GM23248 (cell line): ENCODE results near the gene OSBPL6. TPM values are rescaled to one million over a fixed set of nuclear protein-coding genes. Genes with fewer than 3 reads are reported as not detected.

Source experiments
- DNase-seq: peaks from one replicate; pipeline ENCODE4 v3.0.0-alpha.2; 2015
- H2AFZ ChIP-seq: fragments of 200-600 bp; sonication (generic); 2 replicates; pipeline ENCODE4 v1.6.1; 2016; ENCODE audit warnings: antibody characterized with exemption
- H3F3A ChIP-seq: fragments of 200-600 bp; sonication (generic); 2 replicates; pipeline ENCODE4 v1.6.1; 2016; ENCODE audit warnings: mild to moderate bottlenecking, antibody characterized with exemption, mixed run types; ENCODE audit not compliant: insufficient read depth
- H3K27ac ChIP-seq: fragments of 200-600 bp; sonication (generic); 2 replicates; pipeline ENCODE4 v1.5.1; 2016; ENCODE audit warnings: mild to moderate bottlenecking
- H3K27me3 ChIP-seq: fragments of 200-600 bp; sonication (generic); replicated peaks from 2 replicates; pipeline ENCODE4 v1.6.1; 2016; ENCODE audit warnings: mild to moderate bottlenecking; ENCODE audit not compliant: insufficient read depth
- H3K36me3 ChIP-seq: fragments of 200-600 bp; sonication (generic); 2 replicates; pipeline ENCODE4 v1.6.1; 2016; ENCODE audit warnings: low read depth, mild to moderate bottlenecking
- H3K4me1 ChIP-seq: fragments of 200-600 bp; sonication (generic); 2 replicates; pipeline ENCODE4 v1.6.1; 2016; ENCODE audit warnings: mild to moderate bottlenecking; ENCODE audit not compliant: insufficient read depth
- H3K4me2 ChIP-seq: fragments of 200-600 bp; sonication (generic); one replicate; pipeline ENCODE4 v1.6.1; 2016; ENCODE audit warnings: mild to moderate bottlenecking; ENCODE audit not compliant: unreplicated experiment
- H3K4me3 ChIP-seq: fragments of 200-600 bp; sonication (generic); 2 replicates; pipeline ENCODE4 v1.5.1; 2016; ENCODE audit warnings: mild to moderate bottlenecking
- H3K79me2 ChIP-seq: fragments of 200-600 bp; sonication (generic); 2 replicates; pipeline ENCODE4 v1.6.1; 2016; ENCODE audit warnings: mild to moderate bottlenecking; ENCODE audit not compliant: insufficient read depth
- H3K9ac ChIP-seq: fragments of 200-600 bp; sonication (generic); 2 replicates; pipeline ENCODE4 v1.6.1; 2016; ENCODE audit warnings: mild to moderate bottlenecking
- H3K9me2 ChIP-seq: fragments of 200-600 bp; sonication (generic); 2 replicates; pipeline ENCODE4 v1.6.1; 2016; ENCODE audit warnings: mixed run types, mild to moderate bottlenecking, moderate library complexity; ENCODE audit not compliant: insufficient read depth
- H3K9me3 ChIP-seq: fragments of 200-600 bp; sonication (generic); one replicate; pipeline ENCODE4 v1.6.1; 2017; ENCODE audit warnings: low read depth
- H4K20me1 ChIP-seq: fragments of 200-600 bp; sonication (generic); 2 replicates; pipeline ENCODE4 v1.6.0; 2016; ENCODE audit not compliant: insufficient read depth
- EZH2 ChIP-seq: fragments of 200-600 bp; sonication (generic); IDR thresholded peaks from 2 replicates; pipeline ENCODE4 v1.6.1; 2018; ENCODE audit warnings: antibody characterized with exemption, mild to moderate bottlenecking; ENCODE audit not compliant: insufficient read depth, poor library complexity, severe bottlenecking
- EZH2phosphoT487 ChIP-seq: fragments of 200-600 bp; sonication (generic); IDR thresholded peaks from 2 replicates; pipeline ENCODE4 v1.6.1; 2018; ENCODE audit warnings: antibody characterized with exemption, moderate library complexity, mild to moderate bottlenecking, low read depth; ENCODE audit not compliant: insufficient read depth
- WGBS, 2 experiments: methylation state at CpG; one replicate each; pipeline ENCODE4 v1.1.6; 2015 to 2017; ENCODE audit warnings: low lambda C conversion rate in 2 of 2, low coverage in 1 of 2; ENCODE audit errors: missing lambda C conversion rate in 2 of 2; 5-methylcytosine and 5-hydroxymethylcytosine counted together
- in situ Hi-C: fragments of 300-500 bp; cut with MboI; formaldehyde crosslinking; loops from 2 replicates; pipeline ENCODE4 v1.15.0; 2020
- polyA plus RNA-seq: library from polyadenylated mRNA; unstranded; fragments of >200 nt; fragmentation: Nextera tagmentation; extraction: Ambion mirVana; gene quantifications from 2 replicates; pipeline ENCODE4 v1.2.1, GENCODE V29; 2016
- total RNA-seq: library from RNA; depleted of rRNA; stranded (reverse); fragments of >200 nt; shearing (Covaris generic); gene quantifications from 2 replicates; pipeline ENCODE4 v1.2.3, GENCODE V29; 2014

The OSBPL6 gene
- total and polyA plus RNA-seq, 2 experiments from 2014 or later: 6.3 to 11.8 TPM

- WGBS, 2 experiments: 85 to 89% methylated on average over 4 of the region's 4 CpGs
- in situ Hi-C loops: no loop called here
- Histone ChIP-seq H3K79me2 (no peaks in the 10 kb centered on the region), H3F3A (peaks cover 20% of the 10 kb centered on the region; the same call in 1 of the 2 replicates), H2AFZ (no peak overlapping the region), H3K9ac (no peak overlapping the region), H3K4me2 (no peak overlapping the region), H3K27me3 (no peaks in the 10 kb centered on the region), H3K4me1 (peaks cover 32% of the 10 kb centered on the region), H3K36me3 (no peaks in the 10 kb centered on the region), H3K9me2 (no peaks in the 10 kb centered on the region), H4K20me1 (no peaks in the 10 kb centered on the region), H3K27ac (no peak overlapping the region), H3K4me3 (no peak overlapping the region), H3K9me3 (no peaks in the 10 kb centered on the region)
- no peak for DNase-seq
- no peak for TF ChIP-seq EZH2
- TF ChIP-seq EZH2phosphoT487: no peak
Measured at GRCh38 chr2:178230396-178230795, 36.1 kb downstream of the OSBPL6 start.

GRCh38 chr2:178233428-178233827 lies 39.1 kb downstream of the OSBPL6 start:
- no peak overlapping the region for H2AFZ ChIP-seq
- in situ Hi-C loops: no loop called here
- H4K20me1 ChIP-seq: no peaks in the 10 kb centered on the region
- no peaks in the 10 kb centered on the region for H3K9me2 ChIP-seq
- H3K79me2 ChIP-seq: no peaks in the 10 kb centered on the region
- peaks cover 33% of the 10 kb centered on the region for H3K4me1 ChIP-seq
- no peak overlapping the region for H3K4me2 ChIP-seq
- WGBS, 2 experiments: 33 to 37% methylated on average over 3 of the region's 3 CpGs
- no peak overlapping the region for H3K4me3 ChIP-seq
- no peaks in the 10 kb centered on the region for H3K9me3 ChIP-seq
- H3K27ac ChIP-seq: no peak overlapping the region
- peak; percentile 55 for DNase-seq
- H3K36me3 ChIP-seq: no peaks in the 10 kb centered on the region
- TF ChIP-seq EZH2 (no peak), EZH2phosphoT487 (no peak)
- H3K27me3 ChIP-seq: no peaks in the 10 kb centered on the region
- H3F3A ChIP-seq: peaks cover 36% of the 10 kb centered on the region; the same call in 1 of the 2 replicates
- no peak overlapping the region for H3K9ac ChIP-seq

- Histone ChIP-seq H3K9me3 (no peaks in the 10 kb centered on the region), H3K27ac (peak overlapping the region; percentile 48; the same call in 1 of the 2 replicates), H3K4me3 (no peak overlapping the region), H3F3A (peaks cover 42% of the 10 kb centered on the region; the same call in 1 of the 2 replicates), H3K4me2 (no peak overlapping the region), H3K27me3 (no peaks in the 10 kb centered on the region), H3K9ac (no peak overlapping the region), H3K36me3 (no peaks in the 10 kb centered on the region), H3K9me2 (no peaks in the 10 kb centered on the region), H3K79me2 (no peaks in the 10 kb centered on the region), H3K4me1 (peaks cover 37% of the 10 kb centered on the region), H4K20me1 (no peaks in the 10 kb centered on the region), H2AFZ (no peak overlapping the region)
- peak; percentile 72 for DNase-seq
- in situ Hi-C loops: no loop called here
- 84 to 89% methylated on average over 1 of the region's 1 CpG for WGBS, 2 experiments
- TF ChIP-seq EZH2phosphoT487 (no peak), EZH2 (no peak)
Measured at GRCh38 chr2:178234648-178235047, 40.3 kb downstream of the OSBPL6 start.

- no peak overlapping the region; the same call in none of the 2 replicates for H3K27ac ChIP-seq
Measured at GRCh38 chr2:178237488-178238153, 43.3 kb downstream of the OSBPL6 start.

More at GRCh38 chr2:178237488-178238153, 43.3 kb downstream of the OSBPL6 start:
- peaks cover 47% of the 10 kb centered on the region for H3K4me1 ChIP-seq
- peak overlapping the region; percentile 7; the same call in 1 of the 2 replicates for H3K4me3 ChIP-seq
- no peaks in the 10 kb centered on the region for H4K20me1 ChIP-seq
- H3K4me2 ChIP-seq: peak overlapping the region; percentile 80
- no peaks in the 10 kb centered on the region for H3K36me3 ChIP-seq
- H3K27me3 ChIP-seq: no peaks in the 10 kb centered on the region
- TF ChIP-seq EZH2 (no peak), EZH2phosphoT487 (no peak)
- no peaks in the 10 kb centered on the region for H3K9me2 ChIP-seq
- 96 to 100% methylated on average over 1 of the region's 1 CpG for WGBS, 2 experiments
- peaks cover 52% of the 10 kb centered on the region for H3F3A ChIP-seq
- 0 out of 2 replicates have a peak, but pooled peaks cover 5% of the 10 kb centered on the region for H3K79me2 ChIP-seq
- H2AFZ ChIP-seq: 0 out of 2 replicates have a peak overlapping the region, but pooled peaks have one; percentile 28
- H3K9ac ChIP-seq: no peak overlapping the region
- H3K9me3 ChIP-seq: no peaks in the 10 kb centered on the region
- peak; percentile 17 for DNase-seq
- in situ Hi-C loops: no loop called here
